Measurements from ENCODE around the gene UTP15.

DNA sequence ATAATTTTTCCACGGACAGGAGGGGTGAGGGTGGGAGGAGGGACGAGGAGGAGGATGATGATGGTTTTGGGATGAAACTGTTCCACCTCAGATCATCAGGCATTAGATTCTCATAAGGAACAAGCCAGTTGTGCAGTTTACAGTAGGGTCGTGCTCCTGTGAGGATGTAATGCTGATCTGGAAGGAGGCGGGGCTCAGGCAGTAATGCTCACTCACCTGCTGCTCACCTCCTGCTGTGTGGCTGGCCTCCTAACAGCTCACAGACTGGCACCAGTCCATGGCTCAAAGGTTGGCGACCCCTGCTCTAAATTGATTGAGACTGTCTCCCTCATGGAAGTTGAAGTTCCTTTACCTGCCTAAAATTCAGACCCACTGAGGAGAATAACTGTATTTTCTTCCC is 33.3 kb upstream of the UTP15 start:
- TF ChIP-seq SP1 (IDR thresholded peaks at IDR 0.05): no peak
- no peak for TF ChIP-seq NFRKB (IDR thresholded peaks at IDR 0.05)
- TF ChIP-seq FOXM1 (IDR thresholded peaks at IDR 0.05; ENCODE audit: borderline replicate concordance): no peak
- TF ChIP-seq ARNT (IDR thresholded peaks at IDR 0.05): no peak

Measured in HEK293T (cell line).